Effector CD4-positive, alpha-beta T cell (primary cell): ENCODE measurements around the gene COL5A2.

Source experiments
- DNase-seq: peaks from one replicate; pipeline ENCODE4 v3.0.0-alpha.2; 2020

COL5A2 gene

DNA sequence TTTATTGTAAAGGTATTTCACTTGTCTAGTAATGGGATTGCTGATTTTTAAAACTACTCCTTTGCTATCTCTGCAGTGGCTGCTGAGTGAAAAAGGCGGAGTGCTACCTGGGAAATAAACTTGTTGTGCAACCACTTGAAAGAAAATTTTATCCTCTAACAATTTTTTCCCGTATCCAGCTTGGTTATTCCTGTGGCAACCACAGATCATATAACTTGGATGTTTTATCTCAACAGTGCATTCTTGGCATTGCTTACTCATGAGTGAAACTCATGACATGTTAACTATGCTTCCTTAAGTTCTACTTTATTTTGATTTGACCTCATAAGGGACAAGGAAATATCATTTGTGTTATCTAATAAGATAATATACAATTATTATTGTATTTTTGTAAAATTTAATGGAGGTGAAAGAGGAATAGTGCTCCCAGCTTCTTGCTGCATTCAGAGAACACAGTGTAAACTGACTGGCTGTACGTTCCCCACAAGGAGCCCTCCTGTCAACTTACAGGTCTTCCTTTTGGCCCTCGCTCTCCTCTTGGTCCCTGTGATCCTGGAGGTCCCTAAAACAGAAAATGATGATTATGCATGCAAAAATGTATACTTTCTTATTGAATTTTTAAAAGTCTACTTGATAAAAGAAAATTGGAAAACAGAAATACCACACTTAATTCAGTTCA lies 82.7 kb downstream of the COL5A2 start:
- no peak for DNase-seq

- no peak for DNase-seq
Observed at GRCh38 chr2:189095101-189095500, 84.5 kb downstream of the COL5A2 start.

- no peak for DNase-seq
Observed at GRCh38 chr2:189092936-189093335, 86.6 kb downstream of the COL5A2 start.

DNA sequence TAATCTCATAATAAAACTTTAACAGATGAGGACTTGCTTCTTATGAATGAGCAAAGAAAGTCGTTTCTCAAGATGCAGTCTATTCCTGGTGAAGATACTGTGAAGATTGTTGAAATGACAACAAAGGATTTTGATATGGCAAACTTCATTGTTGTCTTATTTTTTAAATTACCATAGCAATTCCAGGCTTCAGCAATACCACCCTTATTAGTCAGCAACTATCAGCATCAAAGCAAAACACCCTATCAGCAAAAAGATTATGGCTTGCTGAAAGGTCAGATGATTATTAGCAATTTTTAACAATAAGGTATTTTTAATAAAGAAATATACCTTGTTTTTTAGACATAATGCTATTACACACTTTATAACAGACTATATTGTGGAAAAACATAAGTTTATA lies 88.3 kb downstream of the COL5A2 start:
- no peak for DNase-seq

DNA sequence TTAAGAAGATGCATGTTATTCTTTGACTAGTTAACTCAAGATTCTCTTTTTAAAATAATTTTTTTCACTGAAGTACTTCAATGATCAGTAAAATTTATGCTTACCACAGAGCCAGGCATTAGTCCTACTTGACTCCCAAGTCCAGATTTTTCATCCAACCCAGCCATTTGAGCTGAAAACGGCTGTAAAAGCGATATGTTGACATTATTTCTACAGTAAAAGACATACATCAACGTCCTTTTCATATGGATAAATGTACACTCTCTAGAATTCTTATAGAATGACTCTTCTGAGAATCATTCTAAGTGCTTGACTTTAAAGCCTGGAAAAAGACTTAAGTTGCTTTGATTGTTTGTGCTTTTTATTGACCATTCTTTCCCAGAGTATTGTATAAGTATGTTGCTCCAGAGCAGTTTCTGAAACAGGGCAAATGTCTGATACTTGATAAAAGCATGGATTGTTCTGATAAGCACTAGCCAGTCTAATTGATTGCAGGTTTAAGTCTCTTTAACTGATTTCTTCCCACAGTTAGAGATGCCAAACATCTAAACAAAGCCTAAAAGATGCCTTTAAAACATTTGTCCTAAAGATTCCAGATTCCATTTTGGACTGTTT lies 90.9 kb downstream of the COL5A2 start:
- no peak for DNase-seq

DNA sequence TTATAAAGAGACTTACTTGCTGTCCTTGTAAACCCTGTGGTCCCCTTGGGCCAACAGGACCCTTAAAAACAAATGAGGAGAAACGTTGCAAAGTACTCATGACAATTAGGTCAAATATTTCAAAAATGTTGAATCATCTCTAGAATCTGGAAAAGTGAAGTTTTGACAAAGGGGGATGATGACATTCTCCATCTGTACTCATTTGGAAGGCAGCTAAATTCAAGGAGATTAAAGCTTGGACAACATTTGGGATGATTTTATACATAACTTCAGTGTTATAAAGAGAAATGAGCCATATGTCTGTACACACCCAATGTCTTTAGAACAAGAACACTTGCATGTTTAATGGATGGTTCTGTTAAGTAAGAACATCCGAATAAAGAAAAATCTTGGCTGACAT lies 92.9 kb downstream of the COL5A2 start:
- no peak for DNase-seq

DNA sequence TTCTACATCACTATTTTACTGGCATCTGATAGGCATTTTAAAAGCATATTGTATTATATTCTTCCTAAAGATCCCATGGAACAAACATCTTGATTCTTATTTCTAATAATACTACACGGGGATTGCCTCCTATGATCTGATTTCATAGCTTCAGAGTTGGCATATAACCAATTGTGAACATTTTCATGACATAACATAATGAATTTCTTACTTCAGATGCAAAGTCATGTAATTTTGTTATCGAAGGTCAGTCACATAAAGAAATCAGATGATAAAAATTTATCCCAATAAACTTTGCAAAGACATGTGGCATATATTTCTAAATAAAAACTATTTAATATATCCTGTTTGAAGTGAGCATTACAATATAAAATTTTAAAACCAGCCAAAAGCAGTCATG lies 93.3 kb downstream of the COL5A2 start:
- DNase-seq, result no peak

DNA sequence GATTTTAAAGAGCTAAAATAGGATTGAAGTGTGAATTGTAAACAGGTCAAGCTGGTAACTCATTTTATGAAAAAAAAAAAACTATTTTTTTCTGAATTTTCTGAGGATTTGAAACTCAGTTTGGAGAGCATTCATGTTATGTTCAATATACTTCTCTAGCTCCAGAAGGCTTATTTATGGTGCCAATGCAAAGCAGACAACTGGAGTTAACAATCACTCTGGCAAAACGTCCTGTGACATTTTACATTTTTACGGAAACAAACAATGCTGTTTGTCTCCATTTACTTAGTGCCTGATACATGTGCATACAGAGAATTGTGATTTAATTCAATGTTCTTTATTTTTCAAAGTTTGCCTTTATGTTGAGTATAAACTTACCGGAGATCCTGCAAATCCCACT lies 96.0 kb downstream of the COL5A2 start:
- DNase-seq, result no peak

GRCh38 chr2:189083106-189083505 lies 96.5 kb downstream of the COL5A2 start:
- no peak for DNase-seq

DNA sequence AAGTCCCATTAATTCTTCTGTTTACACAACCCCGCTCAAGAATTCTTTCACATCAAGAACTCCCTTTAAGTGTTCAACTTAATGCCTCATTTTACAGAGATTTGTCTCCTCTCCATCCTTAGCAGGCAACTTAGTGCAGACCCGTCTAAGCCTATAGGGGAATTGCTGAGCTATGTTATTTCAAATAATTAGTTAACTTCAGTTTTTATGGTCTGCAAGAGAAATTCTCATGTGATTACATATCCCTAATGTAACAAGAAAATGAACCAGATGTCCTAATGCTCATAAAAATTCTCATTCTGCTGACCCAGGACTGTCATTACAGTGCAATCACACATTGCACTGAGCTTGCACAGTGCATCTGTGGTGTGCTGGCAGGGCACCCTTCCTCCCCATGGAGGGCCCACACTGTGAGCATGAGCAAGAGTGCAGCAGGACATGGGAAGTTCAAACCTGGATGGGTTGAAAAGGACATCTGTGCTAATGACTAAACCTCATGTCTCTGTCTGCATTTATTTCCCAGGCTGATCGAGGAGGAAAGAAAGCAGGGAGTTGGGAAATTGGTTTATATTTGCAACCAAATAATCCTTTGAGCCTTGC lies 97.1 kb downstream of the COL5A2 start:
- DNase-seq, result no peak

GRCh38 chr2:189076572-189076971 lies 103.0 kb downstream of the COL5A2 start:
- no peak for DNase-seq

DNA sequence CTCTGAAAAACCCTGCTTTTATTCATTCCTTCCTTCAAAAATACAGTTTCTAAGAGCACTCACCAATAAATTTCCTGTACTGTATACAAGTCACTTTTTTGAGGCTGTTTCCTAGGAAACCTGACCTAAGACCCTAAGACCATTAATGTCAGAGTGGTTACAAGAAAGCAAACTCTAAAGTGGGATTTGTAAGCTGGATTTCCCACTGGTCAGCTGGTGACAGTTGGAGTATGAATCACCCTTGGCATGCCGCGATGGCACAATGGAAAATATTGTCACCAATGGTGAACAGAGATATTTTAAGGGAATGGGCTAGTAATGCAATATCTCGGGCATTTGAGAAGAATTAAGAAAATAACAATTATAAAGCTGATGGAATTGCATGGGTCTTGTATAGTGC lies 103.4 kb downstream of the COL5A2 start:
- no peak for DNase-seq

DNA sequence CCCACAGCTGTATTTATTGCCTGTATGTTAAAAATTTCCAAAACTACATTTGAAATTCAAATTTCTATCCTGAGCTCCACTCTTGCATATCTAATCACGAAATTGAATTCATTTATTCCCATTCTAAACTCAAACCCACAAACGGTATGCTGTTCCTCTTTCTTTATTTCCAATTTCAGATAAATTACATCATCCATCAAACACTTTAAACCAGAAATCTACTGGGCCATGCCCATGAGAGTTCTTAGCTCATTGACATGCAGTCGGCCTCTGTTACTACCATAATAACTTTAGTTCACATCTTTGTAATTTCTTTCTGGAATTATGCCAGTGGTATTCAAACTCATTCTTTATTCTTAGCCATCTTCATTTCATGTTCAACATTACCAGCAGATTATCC lies 105.1 kb downstream of the COL5A2 start:
- DNase-seq, result no peak

- no peak for DNase-seq
Observed at GRCh38 chr2:189072036-189072435, 107.5 kb downstream of the COL5A2 start.

DNA sequence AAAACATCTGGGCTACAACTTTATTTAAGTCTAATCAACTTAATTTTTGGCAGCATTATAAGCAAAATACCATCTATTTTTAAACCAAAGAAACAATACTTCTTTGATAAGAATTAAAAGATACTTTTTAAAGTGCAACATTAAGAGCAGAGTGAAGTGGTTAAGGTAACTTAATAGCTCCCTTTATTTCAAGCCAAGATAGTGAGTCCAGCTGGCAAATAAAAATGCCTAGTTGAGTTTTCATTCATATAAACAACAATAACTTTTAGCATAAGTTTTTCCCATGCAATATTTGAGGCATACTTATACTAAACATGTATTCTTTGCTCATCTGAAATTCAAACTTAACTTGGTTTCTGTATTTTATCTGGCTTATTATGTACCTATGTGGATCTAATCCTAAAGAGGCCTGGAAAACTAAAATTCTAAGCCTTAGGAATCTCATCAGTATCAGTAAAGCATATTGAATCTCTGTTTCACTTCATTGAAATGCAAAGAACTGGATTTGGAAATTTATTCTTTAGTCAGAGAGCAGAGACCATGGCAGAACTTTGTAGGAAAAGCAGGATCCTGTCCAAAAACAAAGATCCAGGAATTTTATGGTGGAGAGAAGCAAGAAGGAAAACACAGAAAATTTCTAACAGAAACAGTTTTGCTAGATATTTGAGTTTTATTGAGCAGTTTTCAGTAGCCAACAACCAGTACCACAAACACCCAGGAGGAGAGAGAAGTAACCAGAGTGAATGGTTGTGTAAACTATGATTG lies 109.5 kb downstream of the COL5A2 start:
- no peak for DNase-seq

GRCh38 chr2:189066037-189066436 lies 113.5 kb downstream of the COL5A2 start:
- no peak for DNase-seq

- no peak for DNase-seq
Observed at GRCh38 chr2:189060096-189060642, 119.4 kb downstream of the COL5A2 start.

DNA sequence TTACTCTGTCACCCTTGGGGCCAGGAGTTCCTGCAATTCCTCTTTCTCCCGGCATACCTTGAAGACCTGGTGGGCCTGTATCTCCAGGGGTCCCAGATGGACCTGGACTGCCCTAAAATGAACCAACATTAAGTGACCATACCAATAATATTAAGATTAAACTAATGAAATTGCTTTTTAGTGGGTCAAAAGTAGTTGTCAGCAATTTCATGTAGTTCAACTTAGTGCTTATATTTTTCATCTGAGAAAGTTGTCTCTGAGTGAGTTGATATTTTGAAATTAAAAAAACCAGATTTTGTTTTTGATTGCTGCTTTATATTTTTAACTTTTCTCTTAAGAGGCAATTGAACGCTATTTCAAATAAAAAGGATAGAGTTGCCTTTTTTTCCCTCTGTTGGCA lies 122.2 kb downstream of the COL5A2 start:
- no peak for DNase-seq

DNA sequence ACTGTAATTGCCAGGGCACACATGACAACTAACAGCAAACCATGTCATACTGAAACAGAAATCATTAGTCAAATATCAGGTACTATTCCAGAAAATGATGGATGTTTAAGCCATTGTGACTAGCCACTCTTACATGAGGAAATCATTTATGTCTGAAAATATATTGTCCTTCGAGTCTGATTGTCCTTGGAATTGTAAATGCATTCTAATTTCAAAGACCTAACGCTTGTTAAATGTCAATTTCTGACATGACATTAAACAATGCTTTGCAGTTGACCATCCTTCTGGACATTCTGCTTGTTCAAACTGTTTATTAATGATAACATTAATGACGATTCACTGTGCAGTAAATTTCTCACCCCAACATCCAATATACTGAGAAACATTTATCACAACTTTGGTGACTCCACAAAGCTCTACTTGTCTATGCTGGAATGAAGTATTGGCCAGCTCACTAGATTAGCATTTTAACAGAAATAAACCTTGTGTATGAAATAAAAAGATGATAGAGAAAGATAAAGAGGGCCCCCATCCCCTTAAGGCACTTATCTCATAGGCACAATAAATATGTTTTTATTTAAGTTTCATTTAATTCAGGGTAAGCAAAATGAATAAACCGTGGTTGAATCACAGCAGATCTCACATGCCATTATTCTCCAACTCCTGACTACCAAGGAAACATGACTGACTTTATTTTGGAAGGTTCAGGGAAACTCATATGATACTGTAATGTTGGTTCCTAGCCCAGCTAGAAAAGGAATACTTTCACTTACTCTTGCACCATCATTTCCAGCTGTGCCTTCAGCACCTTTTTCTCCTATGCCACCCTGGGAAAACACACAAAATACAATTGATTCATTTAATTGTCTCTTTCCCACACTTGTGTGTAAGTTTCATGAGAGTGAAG lies 123.1 kb downstream of the COL5A2 start:
- no peak for DNase-seq

DNA sequence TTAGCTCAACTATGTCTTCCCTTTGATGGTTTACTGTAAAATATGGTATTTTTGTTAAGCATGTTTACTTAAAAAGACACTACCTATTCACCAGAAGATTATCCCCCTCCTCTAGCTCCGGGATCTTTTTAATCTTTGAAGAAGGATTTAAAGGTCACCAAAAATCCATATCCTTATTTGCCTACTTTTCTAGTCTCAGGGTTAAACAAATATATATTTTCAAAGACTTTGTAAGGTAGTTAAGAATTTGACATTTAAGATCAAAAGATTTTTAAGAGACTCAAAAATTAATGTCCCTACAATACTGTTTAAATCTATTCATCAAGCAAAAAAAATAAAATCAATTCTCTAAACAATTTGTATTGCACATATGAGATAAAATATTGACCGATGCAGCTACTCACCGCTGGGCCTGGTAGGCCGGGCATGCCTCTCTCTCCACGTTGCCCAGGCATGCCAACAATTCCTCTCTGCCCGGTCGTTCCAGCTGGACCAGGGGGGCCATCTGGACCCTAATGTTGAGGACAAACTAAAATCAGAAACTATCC lies 129.3 kb downstream of the COL5A2 start:
- no peak for DNase-seq

- DNase-seq, result no peak
Observed at GRCh38 chr2:189049709-189050164, 129.8 kb downstream of the COL5A2 start.

DNA sequence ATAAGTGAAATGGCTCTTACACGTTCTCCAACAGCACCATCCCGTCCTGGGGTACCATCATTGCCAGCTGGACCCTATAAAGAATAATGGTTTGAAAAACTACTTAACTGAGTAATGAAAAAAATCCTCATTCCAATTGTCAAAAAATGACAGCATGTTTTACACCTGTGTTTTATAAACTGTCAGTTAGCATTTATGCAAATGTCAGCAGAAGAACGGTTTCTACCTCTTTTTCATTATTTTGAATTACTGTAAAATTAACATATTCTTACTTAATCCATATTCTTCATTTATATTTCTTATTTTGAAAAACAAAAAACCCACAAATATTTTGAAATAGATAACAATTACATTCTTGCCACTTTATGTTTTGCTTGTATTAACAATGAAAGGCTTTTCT lies 131.4 kb downstream of the COL5A2 start:
- DNase-seq, result no peak
